Motor neuron (in vitro differentiated cells): ENCODE data around the gene ZFPM1. TPM values are rescaled to one million over a fixed set of nuclear protein-coding genes. Genes with fewer than 3 reads are reported as not detected.

Source experiments
- ATAC-seq, 8 experiments: fragments of 200-7000 bp; cut with Tn5 transposase; replicated peaks in 6 of 8; 2 replicates each; pipeline ENCODE4 v1.8.0; 2021; ENCODE audit warnings: mild to moderate bottlenecking in 8 of 8, moderate library complexity in 8 of 8
- H3K27ac ChIP-seq, 2 donors: fragments of 250-450 bp; sonication (Bioruptor Pico); 2 replicates each; pipeline ENCODE4 v1.9.0; 2021; ENCODE audit warnings: antibody characterized with exemption in 2 of 2, mild to moderate bottlenecking in 2 of 2, moderate library complexity in 1 of 2
- H3K4me1 ChIP-seq, 2 donors: fragments of 250-450 bp; sonication (Bioruptor Pico); replicated peaks in 1 of 2; 2 replicates each; pipeline ENCODE4 v1.6.1; 2021; ENCODE audit warnings: antibody characterized with exemption in 2 of 2, mild to moderate bottlenecking in 2 of 2, moderate library complexity in 1 of 2
- H3K4me3 ChIP-seq, 5 donors: fragments of 250-450 bp; sonication (Bioruptor Pico); 2 replicates each; pipeline ENCODE4 v1.9.0; 2021; ENCODE audit warnings: antibody characterized with exemption in 5 of 5, mild to moderate bottlenecking in 5 of 5, moderate library complexity in 4 of 5
- WGBS, 10 experiments: fragments of 450-650 bp; shearing (Covaris generic); methylation state at CpG; one replicate each; pipeline ENCODE4 v1.0.0; 2022; 5-methylcytosine and 5-hydroxymethylcytosine counted together
- in situ Hi-C, 9 experiments: fragments of 400-800 bp; cut with MboI; loops; one replicate each; pipeline ENCODE4 v1.15.0; 2021; ENCODE audit warnings: low sequenced_read_pairs in 9 of 9, low pct_unique_long_range_greater_than_20kb in 2 of 9; ENCODE audit not compliant: unreplicated experiment in 9 of 9
- total RNA-seq, 8 experiments: library from RNA; unstranded; fragments of 300-600 nt; gene quantifications; 2 replicates each; pipeline versions ENCODE4 v1.2.3 to v1.2.4, GENCODE V29; 2022

ZFPM1 gene
- total RNA-seq, 8 experiments from 2014 or later: 1.4 to 3.4 (median 2.7) TPM

- in situ Hi-C loops: loop anchor here in 2 of 9 experiments (25.0 kb wide), 2 partner anchors 100 to 575 kb away; partner anchors contain the start of gene BANP (in 1 of the 2)
- no peak for ATAC-seq
- 81 to 100% (median 100%) methylated on average over 1 to 8 of the region's 31 CpGs; no CpG with 5 or more reads in 6 of the 10 experiments for WGBS, 10 experiments
- Histone ChIP-seq H3K4me1 (peaks cover 15 to 21% of the 10 kb centered on the region in 2 donors), H3K4me3 (no peak overlapping the region), H3K27ac (no peak overlapping the region)
Measured at GRCh38 chr16:88536971-88537751, 84.1 kb downstream of the ZFPM1 start.

DNA sequence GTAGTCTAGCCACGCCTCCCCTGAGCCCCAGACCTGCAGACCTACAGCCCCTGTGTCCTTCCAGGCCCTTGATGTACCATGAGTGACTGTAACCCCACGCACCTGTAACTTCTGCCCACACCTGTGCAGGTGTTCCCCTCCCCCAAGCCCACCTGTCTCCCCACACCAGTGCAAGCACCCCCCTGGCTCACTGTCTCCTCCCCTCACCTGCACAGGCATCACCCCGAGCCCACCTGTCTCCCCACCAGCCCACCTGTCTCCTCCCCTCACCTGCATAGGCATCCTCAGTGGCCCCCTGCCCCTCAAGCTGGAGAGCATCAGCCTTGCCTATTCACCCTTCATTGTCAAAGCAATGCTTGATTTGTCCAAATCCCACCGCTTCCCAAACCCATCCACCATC, 84.8 kb downstream of the ZFPM1 start:
- no peak overlapping the region for H3K27ac ChIP-seq
- in situ Hi-C loops: loop anchor here in 2 of 9 experiments (25.0 kb wide), 2 partner anchors 101 to 576 kb away; partner anchors contain the start of gene BANP (in 1 of the 2)
- peaks cover 8 to 14% of the 10 kb centered on the region in 2 donors for H3K4me1 ChIP-seq
- H3K4me3 ChIP-seq: no peak overlapping the region
- WGBS, 10 experiments: no CpG with 5 or more reads among the region's 4 CpGs
- no peak for ATAC-seq

GRCh38 chr16:88538366-88539060, 85.4 kb downstream of the ZFPM1 start:
- in situ Hi-C loops: loop anchor here in 2 of 9 experiments (25.0 kb wide), 2 partner anchors 101 to 576 kb away; partner anchors contain the start of gene BANP (in 1 of the 2)
- H3K27ac ChIP-seq: no peak overlapping the region
- no peak for ATAC-seq
- H3K4me1 ChIP-seq: peaks cover 7 to 10% of the 10 kb centered on the region in 2 donors
- WGBS, 10 experiments: 41 to 80% (median 65%) methylated on average over 1 to 13 of the region's 23 CpGs; no CpG with 5 or more reads in 6 of the 10 experiments
- H3K4me3 ChIP-seq: no peak overlapping the region

DNA sequence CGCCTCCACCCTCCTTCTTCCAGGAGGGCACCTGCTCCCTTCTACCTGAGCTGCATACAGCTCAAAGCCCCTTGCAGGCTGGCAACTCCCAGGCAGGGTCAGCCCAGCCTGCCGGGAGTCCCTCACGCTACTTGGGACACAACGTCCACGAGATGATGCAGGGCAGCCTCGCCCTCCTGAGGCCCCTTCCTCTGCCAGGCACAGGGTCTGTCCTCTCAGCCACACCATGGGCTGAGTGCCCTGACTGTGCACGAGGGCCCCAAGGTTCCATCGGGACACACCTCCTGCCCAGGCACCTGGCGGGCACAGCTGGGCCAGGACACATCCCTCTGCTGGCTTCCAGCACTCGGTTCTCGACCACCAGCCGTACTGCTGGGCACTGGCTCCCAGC, 86.2 kb downstream of the ZFPM1 start:
- ATAC-seq: no peak
- H3K4me3 ChIP-seq: no peak overlapping the region
- in situ Hi-C loops: loop anchor here in 2 of 9 experiments (25.0 kb wide), 2 partner anchors 102 to 577 kb away; partner anchors contain the start of gene BANP (in 1 of the 2)
- H3K27ac ChIP-seq: no peak overlapping the region
- H3K4me1 ChIP-seq: peaks cover 7 to 10% of the 10 kb centered on the region in 2 donors
- 60 to 81% (median 75%) methylated on average over 1 to 4 of the region's 12 CpGs; no CpG with 5 or more reads in 6 of the 10 experiments for WGBS, 10 experiments

- ATAC-seq: peak in 1 of 8 experiments; percentile 7
- no peak overlapping the region for H3K27ac ChIP-seq
- in situ Hi-C loops: loop anchor here in 2 of 9 experiments (25.0 kb wide), 2 partner anchors 102 to 577 kb away; partner anchors contain the start of gene BANP (in 1 of the 2)
- peaks cover 7 to 10% of the 10 kb centered on the region in 2 donors for H3K4me1 ChIP-seq
- H3K4me3 ChIP-seq: no peak overlapping the region
- 40 to 83% (median 63%) methylated on average over 1 to 6 of the region's 26 CpGs; no CpG with 5 or more reads in 5 of the 10 experiments for WGBS, 10 experiments
Measured at GRCh38 chr16:88539652-88540345, 86.7 kb downstream of the ZFPM1 start.

- Histone ChIP-seq H3K4me1 (peaks cover under 1 to 3% of the 10 kb centered on the region in 2 donors), H3K4me3 (no peak overlapping the region), H3K27ac (no peak overlapping the region)
- peak in 2 of 8 experiments; percentile 24 to 48 for ATAC-seq
- 54 to 60% methylated on average over 2 to 6 of the region's 20 CpGs; no CpG with 5 or more reads in 8 of the 10 experiments for WGBS, 10 experiments
- in situ Hi-C loops: loop anchor here in 2 of 9 experiments (25.0 kb wide), 2 partner anchors 103 to 578 kb away; partner anchors contain the start of gene BANP (in 1 of the 2)
Measured at GRCh38 chr16:88540346-88540977, 87.4 kb downstream of the ZFPM1 start.

DNA sequence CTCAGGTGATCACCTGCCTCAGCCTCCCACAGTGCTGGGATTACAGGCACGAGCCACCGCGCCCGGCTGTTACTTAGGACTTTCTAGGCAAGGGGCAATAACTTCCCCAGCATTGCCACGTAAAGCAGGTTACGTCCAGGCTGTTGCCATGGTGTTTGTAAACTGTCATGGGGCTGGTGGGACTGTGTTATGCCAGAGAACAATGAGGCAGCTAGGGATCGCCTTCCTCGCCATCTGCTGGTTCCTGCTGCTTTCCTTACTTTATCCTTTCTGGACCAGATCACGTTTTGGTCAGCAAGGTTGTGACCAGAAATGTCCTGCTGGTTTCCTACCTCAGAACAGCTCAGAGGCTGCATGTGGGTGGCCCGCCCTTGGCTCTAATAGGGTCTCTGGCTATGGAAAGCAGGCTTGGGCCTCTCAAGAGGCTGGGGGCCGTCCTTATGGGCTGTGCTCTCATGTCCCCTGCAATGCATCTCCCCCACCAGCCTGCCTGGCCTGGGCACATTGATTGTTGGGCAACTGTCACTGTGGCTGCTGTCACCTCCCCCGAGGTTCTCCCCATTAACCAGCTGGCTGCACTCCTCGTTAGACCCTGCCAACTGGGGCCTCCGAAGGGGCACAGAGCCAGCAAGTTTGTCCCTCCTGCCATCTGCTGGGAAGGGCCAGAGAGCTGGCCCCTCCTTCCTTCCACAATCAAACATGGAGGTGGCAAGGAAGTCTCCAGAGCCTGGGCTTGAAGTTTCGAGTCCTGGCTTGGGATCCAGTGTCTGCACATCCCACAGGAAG, 88.9 kb downstream of the ZFPM1 start:
- Histone ChIP-seq H3K4me3 (no peak overlapping the region), H3K4me1 (no peaks in the 10 kb centered on the region), H3K27ac (no peak overlapping the region)
- ATAC-seq: no peak
- in situ Hi-C loops: loop anchor here in 2 of 9 experiments (25.0 kb wide), 2 partner anchors 105 to 580 kb away; partner anchors contain the start of gene BANP (in 1 of the 2)
- WGBS, 10 experiments: 46 to 88% (median 69%) methylated on average over 1 to 7 of the region's 15 CpGs; no CpG with 5 or more reads in 3 of the 10 experiments

DNA sequence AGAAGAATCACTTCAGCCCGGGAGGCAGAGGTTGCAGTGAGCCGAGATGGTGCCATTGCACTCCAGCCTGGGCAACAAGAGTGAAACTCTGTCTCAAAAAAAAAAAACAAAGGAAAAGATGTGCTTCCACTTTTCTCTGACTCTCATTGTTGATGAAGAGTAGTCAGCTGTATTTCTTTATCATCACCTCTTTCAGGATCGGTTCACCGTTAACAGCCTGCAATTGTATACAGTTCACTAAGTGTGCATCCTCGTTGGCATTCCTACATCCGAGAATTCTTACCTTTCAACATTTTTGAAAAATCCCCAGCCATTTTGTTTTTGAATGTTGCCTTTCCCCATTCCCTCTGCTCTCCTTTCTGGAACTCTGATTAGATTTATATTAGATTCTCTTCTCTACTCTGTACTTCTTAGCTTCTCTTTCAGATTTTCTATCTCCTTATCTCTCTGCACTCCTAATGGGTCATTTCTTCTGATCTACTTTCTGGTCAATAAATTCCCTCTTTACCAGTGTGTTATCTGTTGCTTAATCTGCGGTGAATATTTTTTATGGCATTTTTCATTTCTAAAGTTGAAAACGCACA, 90.2 kb downstream of the ZFPM1 start:
- Histone ChIP-seq H3K4me3 (no peak overlapping the region), H3K4me1 (no peaks in the 10 kb centered on the region), H3K27ac (no peak overlapping the region)
- ATAC-seq: no peak
- in situ Hi-C loops: loop anchor here in 2 of 9 experiments (25.0 kb wide), 2 partner anchors 106 to 581 kb away; partner anchors contain the start of gene BANP (in 1 of the 2)
- 42 to 89% (median 51%) methylated on average over 2 to 8 of the region's 8 CpGs for WGBS, 10 experiments

GRCh38 chr16:88545781-88546180, 92.7 kb downstream of the ZFPM1 start:
- in situ Hi-C loops: loop anchor here in 2 of 9 experiments (25.0 kb wide), 2 partner anchors 108 to 583 kb away; partner anchors contain the start of gene BANP (in 1 of the 2)
- WGBS, 10 experiments: 24 to 100% (median 80%) methylated on average over 1 to 3 of the region's 7 CpGs; no CpG with 5 or more reads in 4 of the 10 experiments
- no peak for ATAC-seq

GRCh38 chr16:88548131-88548874, 95.2 kb downstream of the ZFPM1 start:
- Histone ChIP-seq H3K4me1 (no peaks in the 10 kb centered on the region), H3K27ac (no peak overlapping the region), H3K4me3 (no peak overlapping the region)
- in situ Hi-C loops: loop anchor here in 2 of 9 experiments (25.0 kb wide), 2 partner anchors 111 to 586 kb away; partner anchors contain the start of gene BANP (in 1 of the 2)
- ATAC-seq: peak in 1 of 8 experiments; percentile 15
- WGBS, 10 experiments: 31 to 100% (median 70%) methylated on average over 1 to 8 of the region's 15 CpGs

More at GRCh38 chr16:88545781-88546180, 92.7 kb downstream of the ZFPM1 start:
- H3K27ac ChIP-seq: no peak overlapping the region
- H3K4me1 ChIP-seq: no peaks in the 10 kb centered on the region
- no peak overlapping the region for H3K4me3 ChIP-seq
